ENCODE measurements around the gene PIWIL4.

The PIWIL4 gene

GRCh38 chr11:94524341-94524740, 42.8 kb upstream of the PIWIL4 start:
- Histone ChIP-seq H3K36me3 (ENCODE audit: control insufficient read depth in 2 of 2, insufficient read depth in 1 of 2, low read length in 2 of 2) (no peaks in the 10 kb centered on the region), H3K9me3 (ENCODE audit: control insufficient read depth, insufficient read depth, low read depth, low read length) (no peaks in the 10 kb centered on the region), H3K4me1 (ENCODE audit: control insufficient read depth, insufficient read depth, low read length) (no peaks in the 10 kb centered on the region), H3K4me3 (ENCODE audit: low read depth, low read length) (no peak overlapping the region), H3K27ac (ENCODE audit: extremely low read depth, low read depth, low read length) (no peak overlapping the region)
- ChIA-PET CTCF (interaction anchor here (0.6 to 1.5 kb wide), 2 partner anchors 14 to 39 kb away, joined by 4 to 9 read pairs; no protein-coding TSS in a partner anchor), POLR2A (no interaction called here)
- no peak for TF ChIP-seq ZXDB (tag by site-specific recombination; IDR thresholded peaks at IDR 0.05)
- TF ChIP-seq ZNF341 (tag by site-specific recombination; IDR thresholded peaks at IDR 0.05; ENCODE audit: low read depth) = no peak
- no peak for TF ChIP-seq IKZF3 (tag by site-specific recombination; IDR thresholded peaks at IDR 0.05)
- TF ChIP-seq ZNF112 (tag by site-specific recombination; IDR thresholded peaks at IDR 0.05) = no peak
- TF ChIP-seq HOXA7 (CRISPR knock-in tag; IDR thresholded peaks at IDR 0.05; ENCODE audit: borderline replicate concordance) = no peak
- TF ChIP-seq YY2 (tag by site-specific recombination; IDR thresholded peaks at IDR 0.05) = no peak
- no peak for TF ChIP-seq HOXC10 (CRISPR knock-in tag; IDR thresholded peaks at IDR 0.05)
- no peak for TF ChIP-seq RBAK (tag by site-specific recombination; IDR thresholded peaks at IDR 0.05)
- TF ChIP-seq ZNF423 (tag by site-specific recombination; IDR thresholded peaks at IDR 0.05) = no peak

GRCh38 chr11:94525546-94526324, 41.4 kb upstream of the PIWIL4 start:
- CTCF ChIA-PET = interaction anchor here (0.6 to 1.7 kb wide), 5 partner anchors 9 to 711 kb away, joined by 3 to 6 read pairs (median 4); no protein-coding TSS in a partner anchor
- POLR2A ChIA-PET = interaction anchor here (1.1 kb wide), 1 partner anchor 18 kb away, joined by 4 read pairs; the partner anchor contains the start of gene FUT4
- Histone ChIP-seq H3K4me1 (ENCODE audit: control insufficient read depth, insufficient read depth, low read length) (no peaks in the 10 kb centered on the region), H3K27ac (ENCODE audit: extremely low read depth, low read depth, low read length) (no peak overlapping the region), H3K4me3 (ENCODE audit: low read depth, low read length) (no peak overlapping the region), H3K36me3 (ENCODE audit: control insufficient read depth in 2 of 2, insufficient read depth in 1 of 2, low read length in 2 of 2) (no peaks in the 10 kb centered on the region), H3K9me3 (ENCODE audit: control insufficient read depth, insufficient read depth, low read depth, low read length) (no peaks in the 10 kb centered on the region)
- TF ChIP-seq ZNF324 (tag by site-specific recombination; IDR thresholded peaks at IDR 0.05) (no peak), ZNF707 (tag by site-specific recombination; IDR thresholded peaks at IDR 0.05) (no peak), ZBTB11 (tag by site-specific recombination; conservative IDR thresholded peaks at IDR 0.05; ENCODE audit: low read depth) (no peak), ZNF16 (tag by site-specific recombination; IDR thresholded peaks at IDR 0.05; ENCODE audit: low read depth) (no peak), ZNF426 (tag by site-specific recombination; IDR thresholded peaks at IDR 0.05) (no peak), ZNF518A (tag by site-specific recombination; conservative IDR thresholded peaks at IDR 0.05; ENCODE audit: low read depth) (no peak)
